Upper lobe of right lung (tissue), 1 donor: ENCODE data around the gene CFAP90. TPM values are rescaled to one million over a fixed set of nuclear protein-coding genes. Genes with fewer than 3 reads are reported as not detected.

Experiments
- ATAC-seq: fragments of 200-7000 bp; cut with Tn5 transposase; one replicate; pipeline ENCODE4 v1.9.1; 2020; ENCODE audit warnings: mild to moderate bottlenecking, moderate library complexity
- DNase-seq: peaks from one replicate; pipeline ENCODE4 v3.0.0-alpha.2; 2020
- H3K27ac ChIP-seq: fragments of 200-600 bp; one replicate; pipeline ENCODE4 v1.8.0; 2022
- H3K27me3 ChIP-seq: fragments of 200-600 bp; one replicate; pipeline ENCODE4 v1.8.0; 2022; ENCODE audit warnings: mild to moderate bottlenecking
- H3K36me3 ChIP-seq: fragments of 200-600 bp; one replicate; pipeline ENCODE4 v1.8.0; 2022
- H3K4me1 ChIP-seq: fragments of 200-600 bp; one replicate; pipeline ENCODE4 v1.8.0; 2022
- H3K4me3 ChIP-seq: fragments of 200-600 bp; one replicate; pipeline ENCODE4 v1.8.0; 2022; ENCODE audit warnings: mild to moderate bottlenecking
- H3K9me3 ChIP-seq: fragments of 200-600 bp; one replicate; pipeline ENCODE4 v1.8.0; 2022
- CTCF ChIP-seq: fragments of 200-600 bp; IDR thresholded peaks from one replicate; pipeline ENCODE4 v1.8.0; 2022; ENCODE audit warnings: antibody characterized with exemption
- intact Hi-C: fragments of 100-400 bp; cut with DNase I; formaldehyde crosslinking; loops from one replicate; pipeline ENCODE4 v1.11.0; 2022
- total RNA-seq: library from RNA; stranded (reverse); fragmentation: NEBNext Ultra II Directional; extraction: Animal tissue kit (Norgen Biotek cat#: 25700); gene quantifications from one replicate; pipeline ENCODE4 v1.2.1, GENCODE V29; 2021
- donor health status: DM: no; HTN: yes; CAD: no; lungs with severe emphysema.

The CFAP90 gene
- total RNA-seq, 1 donor from 2014 or later: 0.93 TPM

- intact Hi-C loops: no loop called here
- peak; percentile 51 for TF ChIP-seq CTCF
- Histone ChIP-seq H3K4me1 (peaks cover 9% of the 10 kb centered on the region), H3K27ac (no peak overlapping the region), H3K9me3 (no peaks in the 10 kb centered on the region), H3K4me3 (no peak overlapping the region), H3K27me3 (no peaks in the 10 kb centered on the region), H3K36me3 (peaks cover 91% of the 10 kb centered on the region)
- no peak for ATAC-seq
- no peak for DNase-seq
Observed at GRCh38 chr5:7886849-7887475, 36.0 kb upstream of the CFAP90 start.

GRCh38 chr5:7884491-7885267, 33.7 kb upstream of the CFAP90 start:
- intact Hi-C loops: no loop called here
- peaks cover 14% of the 10 kb centered on the region for H3K4me1 ChIP-seq
- no peaks in the 10 kb centered on the region for H3K9me3 ChIP-seq
- peak; percentile 80 for ATAC-seq
- peak overlapping the region; percentile 49 for H3K27ac ChIP-seq
- no peak for TF ChIP-seq CTCF
- H3K27me3 ChIP-seq: no peaks in the 10 kb centered on the region
- H3K4me3 ChIP-seq: no peak overlapping the region
- peaks cover 96% of the 10 kb centered on the region for H3K36me3 ChIP-seq
- no peak for DNase-seq

GRCh38 chr5:7882926-7883325, 32.0 kb upstream of the CFAP90 start:
- intact Hi-C loops: no loop called here

GRCh38 chr5:7881816-7882215, 30.9 kb upstream of the CFAP90 start:
- no peak overlapping the region for H3K4me3 ChIP-seq
- no peak overlapping the region for H3K27ac ChIP-seq
- H3K27me3 ChIP-seq: no peaks in the 10 kb centered on the region
- peaks cover 90% of the 10 kb centered on the region for H3K36me3 ChIP-seq
- intact Hi-C loops: no loop called here
- ATAC-seq (no peak), DNase-seq (no peak)
- no peaks in the 10 kb centered on the region for H3K9me3 ChIP-seq
- TF ChIP-seq CTCF: no peak
- peaks cover 29% of the 10 kb centered on the region for H3K4me1 ChIP-seq

More at GRCh38 chr5:7882926-7883325, 32.0 kb upstream of the CFAP90 start:
- no peak overlapping the region for H3K4me3 ChIP-seq
- peak; percentile 19 for ATAC-seq
- peaks cover 93% of the 10 kb centered on the region for H3K36me3 ChIP-seq
- H3K27ac ChIP-seq: no peak overlapping the region
- no peaks in the 10 kb centered on the region for H3K9me3 ChIP-seq
- H3K27me3 ChIP-seq: no peaks in the 10 kb centered on the region
- peaks cover 25% of the 10 kb centered on the region for H3K4me1 ChIP-seq
- no peak for DNase-seq
- TF ChIP-seq CTCF: no peak

GRCh38 chr5:7881091-7881490, 30.2 kb upstream of the CFAP90 start:
- Histone ChIP-seq H3K9me3 (no peaks in the 10 kb centered on the region), H3K4me3 (no peak overlapping the region), H3K27ac (no peak overlapping the region), H3K36me3 (peaks cover 90% of the 10 kb centered on the region), H3K4me1 (peaks cover 29% of the 10 kb centered on the region), H3K27me3 (no peaks in the 10 kb centered on the region)
- ATAC-seq (no peak), DNase-seq (no peak)
- intact Hi-C loops: no loop called here
- TF ChIP-seq CTCF: no peak
